Neural progenitor cell (in vitro differentiated cells): ENCODE results near the gene MAP6. TPM values are rescaled to one million over a fixed set of nuclear protein-coding genes. Genes with fewer than 3 reads are reported as not detected.
A peak's percentile ranks its signal among the peaks of the same experiment; 100 is the strongest.

ENCODE experiments used
- DNase-seq: peaks from one replicate; pipeline ENCODE4 v3.0.0-alpha.2; 2016; ENCODE audit warnings: low spot score
- H2AFZ ChIP-seq: fragments of 200-600 bp; sonication (generic); replicated peaks from 2 replicates; pipeline ENCODE4 v1.6.1; 2016; ENCODE audit warnings: antibody characterized with exemption
- H3F3A ChIP-seq: fragments of 200-600 bp; sonication (generic); 2 replicates; pipeline ENCODE4 v1.6.1; 2016; ENCODE audit warnings: antibody characterized with exemption, low read depth
- H3K27ac ChIP-seq: fragments of 200-600 bp; sonication (generic); 2 replicates; pipeline ENCODE4 v1.5.1; 2016; ENCODE audit warnings: mild to moderate bottlenecking
- H3K27me3 ChIP-seq: fragments of 200-600 bp; sonication (generic); 2 replicates; pipeline ENCODE4 v1.6.1; 2016; ENCODE audit warnings: mild to moderate bottlenecking, moderate library complexity
- H3K36me3 ChIP-seq: fragments of 200-600 bp; sonication (generic); 2 replicates; pipeline ENCODE4 v1.5.1; 2016
- H3K4me1 ChIP-seq: fragments of 200-600 bp; sonication (generic); 2 replicates; pipeline ENCODE4 v1.6.1; 2016; ENCODE audit warnings: mixed run types
- H3K4me2 ChIP-seq: fragments of 200-600 bp; sonication (generic); 2 replicates; pipeline ENCODE4 v1.6.1; 2016
- H3K4me3 ChIP-seq: fragments of 200-600 bp; sonication (generic); 2 replicates; pipeline ENCODE4 v1.5.1; 2016
- H3K79me2 ChIP-seq: fragments of 200-600 bp; sonication (generic); 2 replicates; pipeline ENCODE4 v1.6.1; 2016; ENCODE audit warnings: low read depth
- H3K9ac ChIP-seq: fragments of 200-600 bp; sonication (generic); 2 replicates; pipeline ENCODE4 v1.6.1; 2016
- H3K9me3 ChIP-seq: fragments of 200-600 bp; sonication (generic); 2 replicates; pipeline ENCODE4 v1.5.1; 2016; ENCODE audit warnings: low read depth
- H4K20me1 ChIP-seq: fragments of 200-600 bp; sonication (generic); 2 replicates; pipeline ENCODE4 v1.6.1; 2016; ENCODE audit warnings: low read depth
- H3K27ac Mint-ChIP-seq: 3 replicates; pipeline ENCODE4 v1.8.0; 2021; ENCODE audit warnings: mixed read lengths
- H3K27me3 Mint-ChIP-seq: 2 replicates; pipeline ENCODE4 v1.8.0; 2022; ENCODE audit warnings: low read depth, mild to moderate bottlenecking, inconsistent platforms, moderate library complexity, mixed read lengths; ENCODE audit not compliant: insufficient read depth
- H3K36me3 Mint-ChIP-seq: 3 replicates; pipeline ENCODE4 v1.8.0; 2021; ENCODE audit warnings: mixed read lengths
- H3K4me1 Mint-ChIP-seq: 3 replicates; pipeline ENCODE4 v1.8.0; 2021; ENCODE audit warnings: mixed read lengths
- H3K4me3 Mint-ChIP-seq: 3 replicates; pipeline ENCODE4 v1.8.0; 2021; ENCODE audit warnings: mild to moderate bottlenecking, moderate library complexity, mixed read lengths
- H3K9me3 Mint-ChIP-seq: 3 replicates; pipeline ENCODE4 v1.8.0; 2020; ENCODE audit warnings: mixed read lengths
- EZH2 ChIP-seq: fragments of 200-600 bp; sonication (generic); IDR thresholded peaks from 2 replicates; pipeline ENCODE4 v1.6.1; 2017; ENCODE audit warnings: antibody characterized with exemption, mild to moderate bottlenecking, moderate library complexity
- EZH2phosphoT487 ChIP-seq: fragments of 200-600 bp; sonication (generic); IDR thresholded peaks from 2 replicates; pipeline ENCODE4 v1.6.1; 2017; ENCODE audit warnings: antibody characterized with exemption
- total RNA-seq: library from RNA; depleted of rRNA; stranded (reverse); fragments of >200 nt; gene quantifications from 2 replicates; pipeline ENCODE4 v1.2.3, GENCODE V29; 2015; ENCODE audit warnings: low replicate concordance
- TF ChIP-seq, protein P1 (sequence below): fragments of 200-600 bp; sonication (generic); IDR thresholded peaks from 2 replicates; pipeline ENCODE4 v1.5.1; 2017; ENCODE audit warnings: antibody characterized with exemption, mild to moderate bottlenecking

Gene MAP6
- total RNA-seq, 1 donor from 2014 or later: 9.9 TPM

DNA sequence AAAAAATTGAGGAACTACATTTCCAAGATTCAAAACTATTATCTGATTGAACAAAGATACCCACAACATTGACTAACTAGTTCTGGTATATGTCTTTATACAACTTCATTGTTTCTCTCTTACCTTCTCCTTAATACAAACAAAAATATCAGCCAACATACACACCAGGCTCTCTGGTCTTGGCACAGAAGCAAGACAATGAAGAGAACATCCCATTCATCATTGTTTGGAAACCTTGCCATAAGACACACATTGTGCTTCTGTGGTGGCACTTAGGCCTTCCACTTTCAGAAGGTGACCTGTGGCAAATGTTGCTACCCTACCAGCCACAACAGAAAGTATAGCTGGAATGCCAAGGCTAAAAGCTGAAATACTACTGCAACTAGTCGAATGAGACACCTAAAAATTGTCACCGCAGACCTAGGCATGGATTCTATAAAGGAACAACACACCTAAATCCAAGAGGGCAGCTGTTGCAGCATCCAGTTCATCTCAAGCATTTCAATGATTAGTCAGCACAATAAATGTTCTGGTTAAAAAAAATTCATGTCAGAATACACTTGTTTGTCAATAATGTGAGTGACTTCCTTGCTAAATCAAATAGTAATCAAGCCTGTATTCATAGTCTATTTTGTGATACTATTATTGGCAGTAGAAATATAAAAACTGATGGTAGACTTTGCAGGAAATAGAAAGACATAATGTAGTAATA is 26.3 kb downstream of the MAP6 start:
- H3K9me3 Mint-ChIP-seq: no peaks in the 10 kb centered on the region
- no peaks in the 10 kb centered on the region for H3K36me3 ChIP-seq
- no peak overlapping the region for H3K27ac ChIP-seq
- no peak overlapping the region for H3K4me3 ChIP-seq
- H3K4me2 ChIP-seq: no peak overlapping the region
- peaks cover 50% of the 10 kb centered on the region for H3K4me1 Mint-ChIP-seq
- H3K27me3 ChIP-seq: no peaks in the 10 kb centered on the region
- H3K9me3 ChIP-seq: no peaks in the 10 kb centered on the region
- no peaks in the 10 kb centered on the region for H3K27me3 Mint-ChIP-seq
- no peaks in the 10 kb centered on the region for H3K79me2 ChIP-seq
- H4K20me1 ChIP-seq: no peaks in the 10 kb centered on the region
- H3K27ac Mint-ChIP-seq: no peak overlapping the region
- no peak overlapping the region for H2AFZ ChIP-seq
- TF ChIP-seq EZH2phosphoT487: no peak
- no peak for TF ChIP-seq EZH2
- TF ChIP-seq, protein P1, sequence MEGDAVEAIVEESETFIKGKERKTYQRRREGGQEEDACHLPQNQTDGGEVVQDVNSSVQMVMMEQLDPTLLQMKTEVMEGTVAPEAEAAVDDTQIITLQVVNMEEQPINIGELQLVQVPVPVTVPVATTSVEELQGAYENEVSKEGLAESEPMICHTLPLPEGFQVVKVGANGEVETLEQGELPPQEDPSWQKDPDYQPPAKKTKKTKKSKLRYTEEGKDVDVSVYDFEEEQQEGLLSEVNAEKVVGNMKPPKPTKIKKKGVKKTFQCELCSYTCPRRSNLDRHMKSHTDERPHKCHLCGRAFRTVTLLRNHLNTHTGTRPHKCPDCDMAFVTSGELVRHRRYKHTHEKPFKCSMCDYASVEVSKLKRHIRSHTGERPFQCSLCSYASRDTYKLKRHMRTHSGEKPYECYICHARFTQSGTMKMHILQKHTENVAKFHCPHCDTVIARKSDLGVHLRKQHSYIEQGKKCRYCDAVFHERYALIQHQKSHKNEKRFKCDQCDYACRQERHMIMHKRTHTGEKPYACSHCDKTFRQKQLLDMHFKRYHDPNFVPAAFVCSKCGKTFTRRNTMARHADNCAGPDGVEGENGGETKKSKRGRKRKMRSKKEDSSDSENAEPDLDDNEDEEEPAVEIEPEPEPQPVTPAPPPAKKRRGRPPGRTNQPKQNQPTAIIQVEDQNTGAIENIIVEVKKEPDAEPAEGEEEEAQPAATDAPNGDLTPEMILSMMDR: no peak
- peaks cover 1% of the 10 kb centered on the region for H3K36me3 Mint-ChIP-seq
- peaks cover 9% of the 10 kb centered on the region for H3K4me1 ChIP-seq
- DNase-seq: no peak
- no peaks in the 10 kb centered on the region for H3F3A ChIP-seq
- no peak overlapping the region for H3K9ac ChIP-seq
- no peak overlapping the region for H3K4me3 Mint-ChIP-seq

DNA sequence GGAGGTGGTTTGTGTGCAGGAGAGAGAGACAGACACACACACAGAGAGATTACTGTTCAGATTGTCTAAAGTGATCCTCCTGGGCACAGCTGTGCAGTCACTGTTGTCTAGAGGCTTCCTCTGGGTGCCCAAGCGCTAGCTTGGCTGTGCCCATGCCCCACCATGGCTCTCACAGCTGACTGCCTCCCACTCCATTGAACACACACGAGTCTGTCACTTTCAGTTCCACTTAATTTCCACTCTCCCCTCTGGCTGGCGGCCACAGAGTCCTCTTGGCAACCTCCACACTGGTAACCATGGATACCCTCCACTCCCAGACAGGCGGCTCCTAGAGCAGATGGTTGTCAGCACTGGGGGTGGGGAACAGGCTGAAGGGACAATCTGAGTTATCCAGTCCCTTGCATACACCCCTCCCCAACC is 29.1 kb downstream of the MAP6 start:
- Histone ChIP-seq H3K9ac (no peak overlapping the region), H3K4me3 (no peak overlapping the region), H3K79me2 (no peaks in the 10 kb centered on the region), H3K4me1 (peaks cover 30% of the 10 kb centered on the region), H3K36me3 (no peaks in the 10 kb centered on the region), H4K20me1 (no peaks in the 10 kb centered on the region), H3K27me3 (no peaks in the 10 kb centered on the region), H3F3A (no peaks in the 10 kb centered on the region), H3K27ac (no peak overlapping the region), H3K9me3 (no peaks in the 10 kb centered on the region), H2AFZ (peak overlapping the region; percentile 32), H3K4me2 (peak overlapping the region; percentile 44)
- H3K36me3 Mint-ChIP-seq: peaks cover 3% of the 10 kb centered on the region
- no peaks in the 10 kb centered on the region for H3K9me3 Mint-ChIP-seq
- H3K4me1 Mint-ChIP-seq: peaks cover 68% of the 10 kb centered on the region
- TF ChIP-seq EZH2 (no peak), EZH2phosphoT487 (no peak)
- TF ChIP-seq, protein P1: no peak
- no peaks in the 10 kb centered on the region for H3K27me3 Mint-ChIP-seq
- DNase-seq: peak; percentile 47
- peak overlapping the region; percentile 73 for H3K27ac Mint-ChIP-seq
- H3K4me3 Mint-ChIP-seq: peak overlapping the region; percentile 70

GRCh38 chr11:75637998-75638397 is 30.8 kb downstream of the MAP6 start:
- Histone ChIP-seq H3K27ac (no peak overlapping the region), H4K20me1 (no peaks in the 10 kb centered on the region), H3K4me1 (peaks cover 46% of the 10 kb centered on the region), H3K79me2 (no peaks in the 10 kb centered on the region), H2AFZ (no peak overlapping the region), H3K27me3 (no peaks in the 10 kb centered on the region), H3K36me3 (no peaks in the 10 kb centered on the region), H3K4me3 (no peak overlapping the region), H3F3A (peaks cover 5% of the 10 kb centered on the region), H3K9ac (no peak overlapping the region), H3K9me3 (no peaks in the 10 kb centered on the region), H3K4me2 (no peak overlapping the region)
- H3K9me3 Mint-ChIP-seq: no peaks in the 10 kb centered on the region
- no peak for DNase-seq
- peaks cover 11% of the 10 kb centered on the region for H3K36me3 Mint-ChIP-seq
- TF ChIP-seq EZH2 (no peak), EZH2phosphoT487 (no peak)
- TF ChIP-seq, protein P1: no peak
- no peak overlapping the region for H3K4me3 Mint-ChIP-seq
- H3K27ac Mint-ChIP-seq: no peak overlapping the region
- H3K27me3 Mint-ChIP-seq: no peaks in the 10 kb centered on the region
- peaks cover 74% of the 10 kb centered on the region for H3K4me1 Mint-ChIP-seq
